ENCODE measurements around the gene IL1RL2.

IL1RL2 gene

GRCh38 chr2:102194609-102195268 is 7.9 kb downstream of the IL1RL2 start:
- DNase-seq (ENCODE audit: low spot score): no peak

GRCh38 chr2:102197389-102198137 is 10.7 kb downstream of the IL1RL2 start:
- DNase-seq (ENCODE audit: low spot score): peak; percentile 6

- DNase-seq (ENCODE audit: low spot score): no peak
Measured at GRCh38 chr2:102200539-102200938, 13.7 kb downstream of the IL1RL2 start.

GRCh38 chr2:102204638-102205037 is 17.8 kb downstream of the IL1RL2 start:
- DNase-seq (ENCODE audit: low spot score): no peak

GRCh38 chr2:102206666-102207341 is 20.0 kb downstream of the IL1RL2 start:
- no peak for DNase-seq (ENCODE audit: low spot score)

GRCh38 chr2:102208774-102209173 is 22.0 kb downstream of the IL1RL2 start:
- DNase-seq (ENCODE audit: low spot score): no peak

GRCh38 chr2:102209474-102209873 is 22.7 kb downstream of the IL1RL2 start:
- no peak for DNase-seq (ENCODE audit: low spot score)

- DNase-seq (ENCODE audit: low spot score): no peak
Measured at GRCh38 chr2:102217032-102217431, 30.2 kb downstream of the IL1RL2 start.

- DNase-seq (ENCODE audit: low spot score): no peak
Measured at GRCh38 chr2:102224824-102225739, 38.3 kb downstream of the IL1RL2 start.

GRCh38 chr2:102226171-102226570 is 39.3 kb downstream of the IL1RL2 start:
- DNase-seq (ENCODE audit: low spot score): no peak

GRCh38 chr2:102226612-102227391 is 40.0 kb downstream of the IL1RL2 start:
- DNase-seq (ENCODE audit: low spot score): no peak

GRCh38 chr2:102229141-102229769 is 42.4 kb downstream of the IL1RL2 start:
- DNase-seq (ENCODE audit: low spot score): no peak

GRCh38 chr2:102230410-102230909 is 43.6 kb downstream of the IL1RL2 start:
- no peak for DNase-seq (ENCODE audit: low spot score)

- DNase-seq (ENCODE audit: low spot score): no peak
Measured at GRCh38 chr2:102233132-102233884, 46.5 kb downstream of the IL1RL2 start.

- DNase-seq (ENCODE audit: low spot score): no peak
Measured at GRCh38 chr2:102235042-102235473, 48.2 kb downstream of the IL1RL2 start.

- DNase-seq (ENCODE audit: low spot score): no peak
Measured at GRCh38 chr2:102235491-102235890, 48.7 kb downstream of the IL1RL2 start.

GRCh38 chr2:102236132-102236531 is 49.3 kb downstream of the IL1RL2 start:
- no peak for DNase-seq (ENCODE audit: low spot score)

GRCh38 chr2:102237176-102237575 is 50.4 kb downstream of the IL1RL2 start:
- DNase-seq (ENCODE audit: low spot score): no peak

- DNase-seq (ENCODE audit: low spot score): no peak
Measured at GRCh38 chr2:102238039-102238756, 51.4 kb downstream of the IL1RL2 start.
